ENCODE results near the gene ZNF594.

Gene ZNF594

GRCh38 chr17:5210614-5211252, 19.1 kb upstream of the ZNF594 start:
- no peak overlapping the region for H3K4me3 ChIP-seq (ENCODE audit: low read depth, low read length)
- DNase-seq (ENCODE audit: low read depth, low spot score), result no peak
- in situ Hi-C loops (cut with HindIII; ENCODE audit: low sequenced_read_pairs), result no loop called here
- TF ChIP-seq CTCF (IDR thresholded peaks at IDR 0.05; ENCODE audit: low read depth, low read length), result no peak

GRCh38 chr17:5210091-5210490, 18.4 kb upstream of the ZNF594 start:
- no peak for DNase-seq (ENCODE audit: low read depth, low spot score)
- in situ Hi-C loops (cut with HindIII; ENCODE audit: low sequenced_read_pairs), result no loop called here
- no peak for TF ChIP-seq CTCF (IDR thresholded peaks at IDR 0.05; ENCODE audit: low read depth, low read length)
- H3K4me3 ChIP-seq (ENCODE audit: low read depth, low read length), result no peak overlapping the region

GRCh38 chr17:5209396-5209795, 17.7 kb upstream of the ZNF594 start:
- DNase-seq (ENCODE audit: low read depth, low spot score), result peak; percentile 29
- TF ChIP-seq CTCF (IDR thresholded peaks at IDR 0.05; ENCODE audit: low read depth, low read length), result no peak
- in situ Hi-C loops (cut with HindIII; ENCODE audit: low sequenced_read_pairs), result no loop called here
- H3K4me3 ChIP-seq (ENCODE audit: low read depth, low read length), result no peak overlapping the region

- TF ChIP-seq CTCF (IDR thresholded peaks at IDR 0.05; ENCODE audit: low read depth, low read length), result no peak
- peak; percentile 71 for DNase-seq (ENCODE audit: low read depth, low spot score)
- in situ Hi-C loops (cut with HindIII; ENCODE audit: low sequenced_read_pairs), result no loop called here
- H3K4me3 ChIP-seq (ENCODE audit: low read depth, low read length), result no peak overlapping the region
Measured at GRCh38 chr17:5203908-5204294, 12.2 kb upstream of the ZNF594 start.

- TF ChIP-seq CTCF (IDR thresholded peaks at IDR 0.05; ENCODE audit: low read depth, low read length), result no peak
- no peak overlapping the region for H3K4me3 ChIP-seq (ENCODE audit: low read depth, low read length)
- DNase-seq (ENCODE audit: low read depth, low spot score), result no peak
- in situ Hi-C loops (cut with HindIII; ENCODE audit: low sequenced_read_pairs), result no loop called here
Measured at GRCh38 chr17:5203178-5203907, 11.7 kb upstream of the ZNF594 start.

GRCh38 chr17:5201011-5201410, 9.3 kb upstream of the ZNF594 start:
- no peak for DNase-seq (ENCODE audit: low read depth, low spot score)
- H3K4me3 ChIP-seq (ENCODE audit: low read depth, low read length), result no peak overlapping the region
- TF ChIP-seq CTCF (IDR thresholded peaks at IDR 0.05; ENCODE audit: low read depth, low read length), result no peak
- in situ Hi-C loops (cut with HindIII; ENCODE audit: low sequenced_read_pairs), result no loop called here
